Ovary (tissue), 9 donors: Measurements from ENCODE around the gene WNT9A. TPM values are rescaled to one million over a fixed set of nuclear protein-coding genes. Genes with fewer than 3 reads are reported as not detected.

Experiments
- DNase-seq, 5 donors: peaks; one replicate each; pipeline ENCODE4 v3.0.0-alpha.2; 2019 to 2020
- H3K27ac ChIP-seq, 2 donors: fragments of 200-600 bp; one replicate each; pipeline versions ENCODE4 v1.5.1 to v1.8.0; 2019 to 2022
- H3K27me3 ChIP-seq: fragments of 200-600 bp; one replicate; pipeline ENCODE4 v1.8.0; 2022
- H3K36me3 ChIP-seq: fragments of 200-600 bp; sonication (generic); one replicate; pipeline ENCODE4 v1.5.1; 2019
- H3K4me1 ChIP-seq: one replicate; pipeline ENCODE4 v1.8.1; 2013; ENCODE audit warnings: mild to moderate bottlenecking, moderate library complexity; ENCODE audit not compliant: insufficient read depth
- H3K4me3 ChIP-seq: fragments of 200-600 bp; sonication (generic); one replicate; pipeline ENCODE4 v1.5.1; 2017
- H3K9me3 ChIP-seq, 2 donors: fragments of 200-600 bp in 1 of 2; sonication (generic) in 1 of 2; one replicate each; pipeline versions ENCODE4 v1.5.1 to v1.8.1; 2013 to 2019; ENCODE audit warnings: mild to moderate bottlenecking in 1 of 2, moderate library complexity in 1 of 2
- EP300 ChIP-seq: sonication (generic); formaldehyde crosslinking; IDR thresholded peaks from one replicate; pipeline ENCODE4 v1.6.1; 2017; ENCODE audit warnings: antibody characterized with exemption
- POLR2A ChIP-seq: fragments of 450-650 bp; IDR thresholded peaks from one replicate; pipeline ENCODE4 v1.6.1; 2017; ENCODE audit warnings: antibody characterized with exemption, mild to moderate bottlenecking, moderate library complexity
- WGBS, 3 donors: extraction: QIAGEN DNeasy Blood & Tissue Kit in 1 of 3; methylation state at CpG; one replicate each; pipeline versions ENCODE4 v1.1.5 to v1.1.7; 2013 to 2017; 5-methylcytosine and 5-hydroxymethylcytosine counted together
- intact Hi-C, 4 donors: fragments of 100-400 bp; cut with DNase I; formaldehyde crosslinking; loops; one replicate each; pipeline versions ENCODE4 v1.11.0 to v1.15.1; 2022 to 2023
- polyA plus RNA-seq, 2 donors: library from polyadenylated mRNA; stranded (reverse); fragments of 200-250 nt in 1 of 2; fragments of 350-450 nt in 1 of 2; fragmentation: Illumina TruSeq in 1 of 2; extraction: RNeasy Lipid Tissue Mini Kit (QIAGEN cat#74804) in 1 of 2; gene quantifications; one replicate each; pipeline ENCODE4 v1.2.3, GENCODE V29; 2013 to 2014
- total RNA-seq, 7 donors: library from RNA; depleted of rRNA in 2 of 7; stranded (reverse); fragments of >200 nt in 2 of 7; fragmentation: NEBNext Ultra II Directional in 3 of 7; extraction: Animal tissue kit (Norgen Biotek cat#: 25700) in 3 of 7; gene quantifications; one replicate each; pipeline versions ENCODE4 v1.1.0 to v1.2.4, GENCODE V29; 2016 to 2023
- TF ChIP-seq, protein P1 (sequence below), 3 donors: fragments of 450-650 bp in 2 of 3; fragments of 200-600 bp in 1 of 3; IDR thresholded peaks; one replicate each; pipeline versions ENCODE4 v1.5.1 to v1.8.0; 2016 to 2022; ENCODE audit warnings: antibody characterized with exemption in 3 of 3, mild to moderate bottlenecking in 1 of 3
- donor health status: DM: no; HTN: no; CAD: no; lungs with moderate emphysema.
- donor health status: DM: no; HTN: no; CAD: no.
- donor health status: Bipolar disorder and iron deficiency.
- donor health status: DM: yes; HTN: yes; CAD: no.
- donor health status: DM: no; HTN: no; CAD: no.
- donor health status: DM: yes; HTN: yes; CAD: no.

The WNT9A gene
- total and polyA plus RNA-seq, 9 donors = 1.1 to 15.9 (median 9.8) TPM

DNA sequence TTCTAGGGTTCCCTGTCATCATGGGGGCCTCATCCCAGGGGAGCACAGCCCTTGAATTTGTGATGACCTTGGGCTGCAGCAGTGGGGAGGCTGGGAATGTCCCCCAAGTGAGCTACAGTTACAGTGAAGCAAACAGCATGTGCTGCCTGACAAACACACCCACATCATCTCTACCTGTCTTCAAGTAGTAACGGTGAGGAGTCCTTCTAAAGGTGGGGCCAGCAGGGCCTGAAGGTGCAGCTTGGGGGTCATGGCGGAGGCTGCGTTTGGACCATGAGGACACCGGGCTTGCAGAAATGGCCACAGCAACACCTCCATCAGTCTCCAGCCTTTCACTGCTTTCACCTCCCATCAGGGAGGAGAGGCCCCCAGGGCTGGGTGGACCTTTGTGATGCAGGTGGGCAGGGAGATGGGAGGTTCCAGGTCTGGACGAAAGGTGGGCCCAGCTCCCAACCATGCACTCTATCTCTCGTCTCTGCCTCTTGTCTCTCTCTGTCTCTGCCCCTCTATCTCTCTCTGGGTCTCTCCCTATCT, 55.7 kb downstream of the WNT9A start:
- H3K36me3 ChIP-seq = no peaks in the 10 kb centered on the region
- no peak overlapping the region for H3K4me3 ChIP-seq
- TF ChIP-seq, protein P1, sequence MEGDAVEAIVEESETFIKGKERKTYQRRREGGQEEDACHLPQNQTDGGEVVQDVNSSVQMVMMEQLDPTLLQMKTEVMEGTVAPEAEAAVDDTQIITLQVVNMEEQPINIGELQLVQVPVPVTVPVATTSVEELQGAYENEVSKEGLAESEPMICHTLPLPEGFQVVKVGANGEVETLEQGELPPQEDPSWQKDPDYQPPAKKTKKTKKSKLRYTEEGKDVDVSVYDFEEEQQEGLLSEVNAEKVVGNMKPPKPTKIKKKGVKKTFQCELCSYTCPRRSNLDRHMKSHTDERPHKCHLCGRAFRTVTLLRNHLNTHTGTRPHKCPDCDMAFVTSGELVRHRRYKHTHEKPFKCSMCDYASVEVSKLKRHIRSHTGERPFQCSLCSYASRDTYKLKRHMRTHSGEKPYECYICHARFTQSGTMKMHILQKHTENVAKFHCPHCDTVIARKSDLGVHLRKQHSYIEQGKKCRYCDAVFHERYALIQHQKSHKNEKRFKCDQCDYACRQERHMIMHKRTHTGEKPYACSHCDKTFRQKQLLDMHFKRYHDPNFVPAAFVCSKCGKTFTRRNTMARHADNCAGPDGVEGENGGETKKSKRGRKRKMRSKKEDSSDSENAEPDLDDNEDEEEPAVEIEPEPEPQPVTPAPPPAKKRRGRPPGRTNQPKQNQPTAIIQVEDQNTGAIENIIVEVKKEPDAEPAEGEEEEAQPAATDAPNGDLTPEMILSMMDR (IDR thresholded peaks at IDR 0.05) = no peak
- TF ChIP-seq POLR2A (no peak), EP300 (no peak)
- peak in 2 of 5 donors; percentile 8 to 9 for DNase-seq
- no peaks in the 10 kb centered on the region for H3K27me3 ChIP-seq
- H3K4me1 ChIP-seq = no peaks in the 10 kb centered on the region
- H3K9me3 ChIP-seq = no peaks in the 10 kb centered on the region
- 89 to 97% (median 91%) methylated on average over 6 of the region's 6 CpGs for WGBS, 3 donors
- no peak overlapping the region for H3K27ac ChIP-seq
- intact Hi-C loops = no loop called here

- no peak overlapping the region for H3K27ac ChIP-seq
- H3K27me3 ChIP-seq = no peaks in the 10 kb centered on the region
- WGBS, 3 donors = 70 to 72% (median 72%) methylated on average over 18 to 19 of the region's 19 CpGs
- DNase-seq = peak in 3 of 5 donors; percentile 6 to 14 (median 11)
- H3K4me3 ChIP-seq = no peak overlapping the region
- peaks cover under 1% of the 10 kb centered on the region for H3K4me1 ChIP-seq
- H3K9me3 ChIP-seq = no peaks in the 10 kb centered on the region
- intact Hi-C loops = no loop called here
- H3K36me3 ChIP-seq = no peaks in the 10 kb centered on the region
- TF ChIP-seq EP300 = no peak
- TF ChIP-seq, protein P1 (IDR thresholded peaks at IDR 0.05) = no peak
- TF ChIP-seq POLR2A = no peak
Measured at GRCh38 chr1:227891223-227891954, 56.3 kb downstream of the WNT9A start.

DNA sequence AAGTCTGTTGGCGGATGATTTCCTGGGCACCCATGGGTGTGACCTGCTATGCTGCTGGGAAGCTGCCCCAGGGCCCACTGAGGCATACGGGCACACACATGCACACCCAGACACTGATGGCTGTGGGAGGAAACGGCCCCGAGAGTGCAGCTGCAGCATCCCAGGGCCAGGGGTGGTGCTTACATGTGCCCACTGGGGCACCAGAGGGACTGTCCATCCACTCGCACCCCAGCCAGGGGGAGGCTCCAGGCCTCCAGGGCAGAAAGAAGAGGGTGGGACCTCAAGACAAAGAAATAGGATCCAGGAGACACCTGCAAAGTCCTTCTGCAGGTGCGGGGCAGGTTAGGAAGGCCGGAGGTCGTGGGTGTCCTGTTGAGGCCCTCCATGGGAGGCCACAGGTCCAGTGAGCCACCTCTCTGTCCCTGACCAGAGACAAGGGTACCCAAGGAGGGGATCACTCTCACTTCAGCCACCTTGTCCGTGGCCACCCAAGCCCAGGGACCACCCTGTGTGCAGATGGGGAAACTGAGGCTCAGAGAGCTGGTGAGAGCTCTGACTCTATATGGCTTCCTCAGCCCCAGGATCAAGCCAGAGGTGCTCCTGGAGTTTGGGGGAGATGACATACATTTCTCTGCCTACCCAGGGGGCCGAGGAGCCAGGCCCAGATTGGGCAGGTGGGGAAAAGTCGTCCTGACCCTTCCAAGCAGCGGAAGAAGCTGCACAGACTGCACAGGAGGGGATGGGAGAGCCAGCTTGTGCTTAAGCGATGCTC, 57.1 kb downstream of the WNT9A start:
- TF ChIP-seq, protein P1 (IDR thresholded peaks at IDR 0.05) = no peak
- TF ChIP-seq POLR2A (no peak), EP300 (no peak)
- H3K4me3 ChIP-seq = no peak overlapping the region
- no peaks in the 10 kb centered on the region for H3K27me3 ChIP-seq
- no peak overlapping the region for H3K27ac ChIP-seq
- no peaks in the 10 kb centered on the region for H3K36me3 ChIP-seq
- peaks cover 6% of the 10 kb centered on the region for H3K4me1 ChIP-seq
- 87 to 91% (median 89%) methylated on average over 13 of the region's 13 CpGs for WGBS, 3 donors
- no peaks in the 10 kb centered on the region for H3K9me3 ChIP-seq
- intact Hi-C loops = no loop called here
- peak in 3 of 5 donors; percentile 5 to 15 (median 12) for DNase-seq

DNA sequence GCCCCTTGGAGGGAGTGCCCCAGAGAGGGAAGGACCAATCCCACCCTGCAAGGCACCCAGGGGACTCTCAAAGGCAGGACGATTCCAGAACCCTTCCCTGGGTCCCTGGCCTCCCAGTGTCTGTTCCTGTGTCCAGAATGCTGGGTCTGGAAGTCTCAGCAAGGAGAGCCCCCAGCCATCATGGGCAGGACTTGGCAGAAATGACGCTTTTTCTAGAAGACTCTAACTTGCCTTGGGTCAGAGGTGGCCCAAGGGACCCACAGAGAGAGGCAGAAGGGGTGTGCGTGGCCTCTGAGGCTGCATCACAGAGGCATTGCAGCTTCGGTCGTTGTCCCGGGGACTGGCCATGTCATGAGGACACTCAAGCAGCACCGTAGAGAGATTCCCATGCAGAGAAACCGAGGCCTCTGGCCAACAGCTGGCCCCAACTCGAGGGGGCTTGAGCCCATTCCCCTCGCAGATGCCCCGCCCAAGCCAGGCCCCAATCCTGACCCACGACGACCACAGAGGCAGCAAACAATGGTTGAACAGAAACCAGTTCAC, 57.8 kb downstream of the WNT9A start:
- Histone ChIP-seq H3K36me3 (no peaks in the 10 kb centered on the region), H3K9me3 (no peaks in the 10 kb centered on the region), H3K4me3 (no peak overlapping the region), H3K27me3 (no peaks in the 10 kb centered on the region), H3K4me1 (peaks cover 9% of the 10 kb centered on the region), H3K27ac (no peak overlapping the region)
- peak in 3 of 5 donors; percentile 5 to 20 (median 19) for DNase-seq
- TF ChIP-seq POLR2A = no peak
- TF ChIP-seq EP300 = no peak
- TF ChIP-seq, protein P1 (IDR thresholded peaks at IDR 0.05) = no peak
- intact Hi-C loops = no loop called here
- WGBS, 3 donors = 87 to 90% (median 89%) methylated on average over 13 of the region's 13 CpGs
